Measurements from ENCODE around the gene LSMEM2. TPM values are rescaled to one million over a fixed set of nuclear protein-coding genes. Genes with fewer than 3 reads are reported as not detected.
"Not testable (repeated sequence)": the region's sequence is repeated elsewhere in the genome, so short reads cannot be mapped to it uniquely, and the experiment has no call there.

LSMEM2 gene
- total RNA-seq, 2 donors from 2014 or later, result 0.26 TPM; not detected in 1

DNA sequence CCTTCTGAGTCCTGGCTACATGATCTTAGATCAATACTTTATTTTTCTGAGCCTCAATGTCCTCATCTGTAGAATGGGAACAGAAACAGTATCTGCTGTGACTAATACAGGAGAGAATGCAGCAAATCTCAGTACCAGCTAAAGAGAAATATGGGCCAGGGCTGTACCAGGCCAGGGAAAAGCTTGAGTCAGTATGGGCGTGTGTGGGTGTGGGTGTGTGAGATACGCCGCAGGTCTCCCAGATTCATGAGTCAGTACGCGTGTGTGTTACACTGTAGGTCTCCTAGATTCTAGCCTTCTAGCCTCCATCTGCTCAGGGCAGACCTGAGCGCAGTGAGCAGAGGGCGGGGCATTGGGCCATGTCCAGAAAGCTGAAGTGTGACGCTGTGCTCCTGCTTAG, 27.7 kb upstream of the LSMEM2 start:
- no peaks in the 10 kb centered on the region for H3K27me3 Mint-ChIP-seq (ENCODE audit: low read depth)
- ATAC-seq (replicated peaks in 1 of 2), result peak; percentile 21 to 37
- peak overlapping the region; percentile 29 to 49 for H3K4me3 Mint-ChIP-seq
- H3K27ac Mint-ChIP-seq, result peak overlapping the region; percentile 92
- H3K36me3 Mint-ChIP-seq (ENCODE audit: insufficient read depth in 2 of 2), result peaks cover 8 to 15% of the 10 kb centered on the region in 2 donors
- peak in 1 of 2 donors; percentile 54 for DNase-seq
- H3K9me3 Mint-ChIP-seq, result no peaks in the 10 kb centered on the region
- H3K4me1 Mint-ChIP-seq (ENCODE audit: low read depth), result peaks cover 49% of the 10 kb centered on the region

DNA sequence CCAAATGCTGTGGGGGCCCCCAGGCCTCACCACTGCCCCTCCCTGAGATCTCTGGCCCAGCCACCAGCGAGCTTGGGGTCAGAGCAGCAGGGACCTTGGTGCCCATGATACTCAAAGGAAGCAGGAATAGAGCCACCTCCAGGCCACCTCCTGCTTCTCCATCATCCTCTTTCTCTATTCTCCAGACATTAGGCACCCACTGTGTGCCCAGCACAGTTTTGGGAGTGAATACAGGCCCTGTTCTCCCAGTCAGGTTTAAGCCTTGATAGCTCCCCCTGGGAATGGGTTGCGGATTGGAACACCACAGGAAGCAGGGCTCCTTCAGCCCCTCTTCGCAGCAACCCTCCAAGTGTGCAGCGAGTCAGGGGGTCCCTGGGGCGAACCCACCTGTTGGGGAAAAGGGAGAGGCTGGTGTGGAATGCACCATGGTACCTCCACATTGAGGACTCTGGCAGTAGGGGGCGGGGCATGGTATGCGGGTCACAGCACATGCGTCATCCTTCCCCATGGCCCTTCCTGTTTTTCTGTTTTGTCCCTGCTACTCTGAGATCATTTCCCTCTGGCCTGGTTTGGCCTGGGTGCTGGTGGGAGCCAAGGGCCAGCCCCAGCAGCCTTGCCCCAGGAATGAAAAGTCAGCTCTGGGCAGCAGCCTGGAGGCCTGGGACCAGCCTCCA, 24.2 kb upstream of the LSMEM2 start:
- DNase-seq (no peak), ATAC-seq (replicated peaks in 1 of 2) (no peak)
- peaks cover 39% of the 10 kb centered on the region for H3K4me1 Mint-ChIP-seq (ENCODE audit: low read depth)
- H3K27ac Mint-ChIP-seq, result no peak overlapping the region
- no peak overlapping the region for H3K4me3 Mint-ChIP-seq
- peaks cover 19 to 20% of the 10 kb centered on the region in 2 donors for H3K36me3 Mint-ChIP-seq (ENCODE audit: insufficient read depth in 2 of 2)
- peaks cover 0 to 3% of the 10 kb centered on the region in 2 donors for H3K9me3 Mint-ChIP-seq
- H3K27me3 Mint-ChIP-seq (ENCODE audit: low read depth), result no peaks in the 10 kb centered on the region

DNA sequence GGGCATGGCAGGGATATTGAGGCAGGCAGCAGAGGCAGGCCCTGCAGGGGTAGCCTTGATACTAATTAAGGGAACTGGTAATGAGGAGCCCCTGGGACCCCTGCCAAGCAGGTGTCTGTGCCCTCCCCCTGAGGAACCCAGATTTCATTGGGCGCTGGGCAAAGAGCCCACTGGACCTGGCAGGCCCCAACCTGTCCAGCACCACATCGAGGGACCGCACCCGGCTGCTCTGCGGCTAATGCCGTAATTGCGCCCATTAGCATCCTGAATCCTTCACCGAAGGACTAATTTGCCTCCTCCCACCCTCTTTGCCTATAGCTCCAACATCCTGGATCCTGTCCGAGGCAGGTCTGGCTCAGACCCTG, 23.7 kb upstream of the LSMEM2 start:
- DNase-seq, result no peak
- peaks cover 36% of the 10 kb centered on the region for H3K4me1 Mint-ChIP-seq (ENCODE audit: low read depth)
- no peak overlapping the region for H3K4me3 Mint-ChIP-seq
- H3K27ac Mint-ChIP-seq, result no peak overlapping the region
- H3K36me3 Mint-ChIP-seq (ENCODE audit: insufficient read depth in 2 of 2), result peaks cover 18 to 20% of the 10 kb centered on the region in 2 donors
- ATAC-seq (replicated peaks in 1 of 2), result no peak
- peaks cover 0 to 3% of the 10 kb centered on the region in 2 donors for H3K9me3 Mint-ChIP-seq
- H3K27me3 Mint-ChIP-seq (ENCODE audit: low read depth), result no peaks in the 10 kb centered on the region

DNA sequence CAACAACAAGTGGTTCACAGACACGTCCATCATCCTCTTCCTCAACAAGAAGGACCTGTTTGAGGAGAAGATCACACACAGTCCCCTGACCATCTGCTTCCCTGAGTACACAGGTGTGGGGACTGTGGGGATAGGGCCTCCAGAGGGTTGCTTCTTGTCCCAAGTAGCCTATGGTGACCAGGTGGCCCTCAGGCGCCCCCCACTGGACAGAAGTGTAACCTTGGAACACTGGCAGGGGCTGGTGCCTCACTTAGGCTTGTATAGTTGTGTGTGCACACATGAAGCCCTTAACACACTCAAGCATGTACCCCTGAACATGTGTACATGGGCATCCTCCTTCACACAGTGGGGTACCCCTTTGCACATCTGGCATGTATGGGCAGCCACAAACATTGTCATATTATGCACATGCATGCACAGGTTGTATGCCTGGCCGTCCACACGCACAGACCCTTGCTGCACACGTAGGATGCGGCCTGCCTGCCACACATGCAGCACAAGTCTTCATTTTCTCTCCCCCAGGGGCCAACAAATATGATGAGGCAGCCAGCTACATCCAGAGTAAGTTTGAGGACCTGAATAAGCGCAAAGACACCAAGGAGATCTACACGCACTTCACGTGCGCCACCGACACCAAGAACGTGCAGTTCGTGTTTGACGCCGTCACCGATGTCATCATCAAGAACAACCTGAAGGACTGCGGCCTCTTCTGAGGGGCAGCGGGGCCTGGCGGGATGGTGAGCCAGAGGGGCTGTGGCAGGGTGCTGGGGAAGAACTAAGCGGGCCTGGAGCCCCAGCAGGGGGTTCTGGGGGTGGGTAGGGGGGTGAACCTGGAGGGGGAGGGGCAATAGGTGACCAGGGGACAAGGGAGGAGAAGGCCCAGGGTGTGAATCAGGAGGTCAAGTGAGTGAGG, 21.7 kb upstream of the LSMEM2 start:
- no peaks in the 10 kb centered on the region for H3K27me3 Mint-ChIP-seq (ENCODE audit: low read depth)
- no peak overlapping the region for H3K27ac Mint-ChIP-seq
- H3K36me3 Mint-ChIP-seq (ENCODE audit: insufficient read depth in 2 of 2), result peaks cover 12 to 16% of the 10 kb centered on the region in 2 donors
- H3K4me1 Mint-ChIP-seq (ENCODE audit: low read depth), result peaks cover 22% of the 10 kb centered on the region
- ATAC-seq (replicated peaks in 1 of 2) (no peak), DNase-seq (peak in 1 of 2 donors; percentile 50)
- peaks cover 0 to 3% of the 10 kb centered on the region in 2 donors for H3K9me3 Mint-ChIP-seq
- H3K4me3 Mint-ChIP-seq, result no peak overlapping the region

DNA sequence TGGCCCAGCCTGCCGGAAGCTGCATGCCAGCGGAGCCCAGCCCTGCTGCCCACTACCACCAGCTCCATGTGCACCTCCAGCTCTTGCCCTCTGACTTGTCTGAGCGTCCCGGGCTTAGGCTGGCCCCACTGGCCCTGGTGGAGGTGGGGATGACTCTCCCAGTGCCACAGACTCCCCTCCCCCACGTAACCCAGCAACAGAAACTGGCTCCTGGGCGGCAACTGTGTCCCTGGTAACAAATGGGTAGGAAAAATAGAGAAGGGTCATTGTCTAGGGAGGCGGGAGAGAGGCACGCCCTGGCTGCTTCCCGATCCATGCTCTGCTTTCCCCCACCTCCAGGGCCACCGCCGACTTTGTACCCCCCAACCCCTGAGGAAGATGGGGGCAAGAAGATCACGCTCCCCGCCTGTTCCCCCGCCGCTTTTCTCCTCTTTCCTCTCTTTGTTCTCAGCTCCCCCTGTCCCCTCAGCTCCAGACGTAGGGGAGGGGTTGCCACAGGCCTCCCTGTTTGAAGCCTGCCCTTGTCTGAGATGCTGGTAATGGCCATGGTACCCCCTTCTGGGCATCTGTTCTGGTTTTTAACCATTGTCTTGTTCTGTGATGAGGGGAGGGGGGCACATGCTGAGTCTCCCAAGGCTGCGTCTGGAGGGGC, 20.7 kb upstream of the LSMEM2 start:
- H3K36me3 Mint-ChIP-seq (ENCODE audit: insufficient read depth in 2 of 2), result peaks cover 12 to 16% of the 10 kb centered on the region in 2 donors
- no peak overlapping the region for H3K4me3 Mint-ChIP-seq

DNA sequence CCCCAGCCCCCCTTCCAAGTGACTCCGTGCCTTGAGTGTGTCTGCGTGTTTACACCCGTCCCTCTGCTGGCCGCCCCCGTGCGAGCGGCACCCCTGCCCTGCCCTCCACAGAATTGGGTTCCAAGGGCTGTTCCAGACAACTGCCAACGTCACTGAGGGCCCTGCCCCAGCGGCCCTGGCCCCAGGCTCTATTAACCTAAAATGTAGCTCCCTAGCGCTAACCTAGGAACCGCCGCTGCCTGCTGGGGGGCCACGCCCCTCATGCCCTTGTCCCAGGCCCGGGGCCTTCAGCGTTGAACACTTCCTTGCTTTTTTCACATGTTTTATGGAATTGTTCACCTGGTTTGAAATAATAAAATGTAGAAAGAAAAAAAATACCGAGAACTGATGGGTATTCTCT, 19.9 kb upstream of the LSMEM2 start:
- ATAC-seq (replicated peaks in 1 of 2) (no peak), DNase-seq (no peak)
- Mint-ChIP-seq H3K27me3 (ENCODE audit: low read depth) (no peaks in the 10 kb centered on the region), H3K36me3 (ENCODE audit: insufficient read depth in 2 of 2) (peaks cover 11 to 14% of the 10 kb centered on the region in 2 donors), H3K9me3 (peaks cover 0 to 3% of the 10 kb centered on the region in 2 donors), H3K27ac (no peak overlapping the region), H3K4me3 (peak overlapping the region; percentile 29 to 34), H3K4me1 (ENCODE audit: low read depth) (peaks cover 15% of the 10 kb centered on the region)

More for the DNA sequence above, 20.7 kb upstream of the LSMEM2 start:
- Mint-ChIP-seq H3K27ac (no peak overlapping the region), H3K27me3 (ENCODE audit: low read depth) (no peaks in the 10 kb centered on the region), H3K4me1 (ENCODE audit: low read depth) (peaks cover 22% of the 10 kb centered on the region), H3K9me3 (peaks cover 0 to 3% of the 10 kb centered on the region in 2 donors)
- DNase-seq (no peak), ATAC-seq (replicated peaks in 1 of 2) (no peak)

DNA sequence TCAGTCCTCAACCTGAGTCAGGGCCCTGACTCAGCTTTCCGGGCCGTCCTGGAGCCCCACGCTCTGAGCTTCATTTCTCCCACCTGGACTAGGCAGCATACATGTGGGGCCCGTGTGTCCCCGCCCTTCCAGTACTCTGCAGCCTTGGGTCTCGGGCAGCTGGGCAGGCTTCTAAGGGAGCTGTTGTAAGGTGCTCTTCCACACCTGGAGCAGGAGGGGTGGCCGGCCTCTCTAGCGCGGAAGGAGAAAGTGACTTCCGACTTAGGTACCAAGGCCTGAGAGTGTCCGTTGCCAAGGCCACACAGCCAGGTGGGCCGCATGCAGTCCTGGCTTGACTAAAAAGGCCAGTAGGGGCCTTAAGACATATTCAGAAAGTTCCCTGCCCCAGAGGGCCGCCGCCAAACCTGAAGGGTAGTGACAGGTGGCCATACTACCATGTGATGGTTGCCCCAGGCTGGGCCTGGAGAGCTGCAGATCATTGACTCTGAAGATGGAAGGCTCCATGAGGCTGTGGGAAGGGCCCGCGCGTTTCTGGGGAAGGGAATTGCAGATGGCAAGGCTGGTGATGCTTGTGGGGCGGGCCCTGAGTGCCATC, 19.4 kb upstream of the LSMEM2 start:
- H3K9me3 Mint-ChIP-seq, result peaks cover 0 to 3% of the 10 kb centered on the region in 2 donors
- no peak overlapping the region for H3K27ac Mint-ChIP-seq
- ATAC-seq (replicated peaks in 1 of 2), result peak; percentile 14 to 26
- peak overlapping the region; percentile 56 to 67 for H3K4me3 Mint-ChIP-seq
- peaks cover 15% of the 10 kb centered on the region for H3K4me1 Mint-ChIP-seq (ENCODE audit: low read depth)
- no peaks in the 10 kb centered on the region for H3K27me3 Mint-ChIP-seq (ENCODE audit: low read depth)
- no peak for DNase-seq
- H3K36me3 Mint-ChIP-seq (ENCODE audit: insufficient read depth in 2 of 2), result peaks cover 11 to 14% of the 10 kb centered on the region in 2 donors

DNA sequence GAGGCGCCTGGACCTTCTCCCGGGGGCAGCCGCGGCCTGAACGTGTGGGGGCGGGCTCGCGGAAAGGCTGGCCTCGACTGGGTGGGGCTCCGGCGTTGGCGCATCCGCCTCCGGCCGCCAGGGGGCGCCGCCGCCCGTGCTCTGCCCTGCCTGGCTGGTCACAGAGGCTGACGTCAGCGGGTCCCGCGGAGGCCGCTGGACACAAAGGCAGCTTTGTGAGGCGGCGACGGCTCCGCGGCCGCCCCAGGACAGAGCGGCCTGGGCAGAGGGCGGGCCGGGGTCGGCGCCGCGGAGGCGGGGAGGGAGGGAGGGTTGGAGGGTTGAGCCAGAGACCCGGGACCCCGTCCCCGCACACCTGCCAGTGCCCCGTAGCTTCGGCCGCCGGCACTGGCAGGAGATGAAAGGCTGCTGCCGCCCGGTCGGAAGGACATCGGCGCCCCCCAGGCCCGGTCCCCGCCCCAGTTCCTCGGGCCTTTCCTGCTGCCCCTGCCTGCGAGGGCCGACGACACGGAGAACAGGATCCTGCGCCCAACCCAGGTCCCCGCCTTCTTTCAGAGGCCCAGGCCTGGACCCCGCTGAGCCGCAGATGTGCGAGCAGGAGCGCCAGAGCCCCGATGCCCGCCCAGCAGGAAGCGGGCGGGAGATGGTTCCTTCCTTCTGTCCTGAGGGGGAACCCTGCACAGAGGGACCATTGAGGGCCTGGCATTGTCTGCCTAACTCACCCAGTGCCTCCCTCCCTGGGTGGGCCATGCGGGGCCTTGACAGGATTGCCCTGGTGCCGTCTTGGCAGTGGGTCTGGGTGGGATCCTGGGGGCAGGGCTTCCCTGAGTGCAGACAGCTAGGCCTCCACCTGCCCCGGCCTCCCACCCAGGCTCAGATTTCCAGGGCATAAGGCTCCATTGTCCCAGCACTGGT, 18.6 kb upstream of the LSMEM2 start:
- H3K27ac Mint-ChIP-seq, result no peak overlapping the region

DNA sequence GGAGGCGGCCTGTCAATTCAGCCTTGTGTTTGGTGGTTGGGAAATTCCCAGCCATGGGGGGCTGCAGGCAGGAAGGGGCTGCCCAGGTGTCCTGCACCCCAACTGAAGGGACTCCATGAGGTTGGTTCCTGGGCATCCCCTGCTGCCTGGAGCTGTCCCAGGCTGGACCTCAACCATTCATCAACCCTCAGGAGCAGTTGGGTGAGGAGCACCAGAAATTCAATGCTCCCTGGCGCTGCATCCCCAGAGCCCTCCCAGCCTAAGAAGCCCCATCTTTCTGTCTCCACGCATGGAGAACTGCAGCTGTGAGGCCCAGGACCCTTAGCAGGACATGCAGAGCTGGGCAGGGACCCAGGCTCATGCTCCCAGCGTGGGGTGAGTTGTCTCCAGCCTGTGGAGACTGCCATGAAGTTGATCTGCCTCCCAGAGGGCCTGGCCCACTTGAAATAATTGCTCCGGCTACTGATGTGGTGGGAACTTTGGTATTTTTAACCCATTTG, 17.9 kb upstream of the LSMEM2 start:
- ATAC-seq (replicated peaks in 1 of 2) (no peak), DNase-seq (no peak)
- H3K4me3 Mint-ChIP-seq, result peak overlapping the region; percentile 63 to 67
- peaks cover 0 to 3% of the 10 kb centered on the region in 2 donors for H3K9me3 Mint-ChIP-seq
- H3K27ac Mint-ChIP-seq, result no peak overlapping the region
- H3K27me3 Mint-ChIP-seq (ENCODE audit: low read depth), result peaks cover 6% of the 10 kb centered on the region
- H3K36me3 Mint-ChIP-seq (ENCODE audit: insufficient read depth in 2 of 2), result peaks cover 11 to 14% of the 10 kb centered on the region in 2 donors
- peaks cover 15% of the 10 kb centered on the region for H3K4me1 Mint-ChIP-seq (ENCODE audit: low read depth)

More for the DNA sequence above, 18.6 kb upstream of the LSMEM2 start:
- peaks cover 11 to 14% of the 10 kb centered on the region in 2 donors for H3K36me3 Mint-ChIP-seq (ENCODE audit: insufficient read depth in 2 of 2)
- peaks cover 0 to 3% of the 10 kb centered on the region in 2 donors for H3K9me3 Mint-ChIP-seq
- ATAC-seq (replicated peaks in 1 of 2) (peak; percentile 96), DNase-seq (peak; percentile 90 to 96)
- H3K4me1 Mint-ChIP-seq (ENCODE audit: low read depth), result peaks cover 15% of the 10 kb centered on the region
- H3K4me3 Mint-ChIP-seq, result peak overlapping the region; percentile 63 to 67
- no peaks in the 10 kb centered on the region for H3K27me3 Mint-ChIP-seq (ENCODE audit: low read depth)

DNA sequence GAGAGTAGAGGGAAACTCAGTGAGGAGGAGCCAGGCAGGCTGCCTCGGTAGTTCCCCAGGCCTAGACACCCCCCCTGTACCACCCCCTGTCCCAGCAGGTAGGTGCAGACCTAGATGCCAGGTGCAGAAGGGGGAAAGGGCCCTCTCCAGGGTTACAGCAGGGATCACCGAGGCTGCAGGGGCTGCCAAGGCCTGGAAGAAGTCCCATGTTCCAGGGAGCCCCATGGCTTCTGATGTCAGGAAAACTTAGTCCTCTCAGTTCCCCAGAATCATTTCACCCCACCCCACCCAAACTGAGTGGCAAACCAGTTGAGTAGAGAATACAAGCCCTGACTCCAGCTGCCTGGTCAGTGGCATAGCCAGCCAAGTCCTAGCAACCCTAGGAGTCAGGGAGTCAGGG, 17.4 kb upstream of the LSMEM2 start:
- no peak for ATAC-seq (replicated peaks in 1 of 2)
- DNase-seq, result no peak
- Mint-ChIP-seq H3K9me3 (peaks cover 0 to 3% of the 10 kb centered on the region in 2 donors), H3K4me1 (ENCODE audit: low read depth) (peaks cover 15% of the 10 kb centered on the region), H3K36me3 (ENCODE audit: insufficient read depth in 2 of 2) (peaks cover 10 to 13% of the 10 kb centered on the region in 2 donors), H3K27me3 (ENCODE audit: low read depth) (peaks cover 10% of the 10 kb centered on the region), H3K27ac (no peak overlapping the region), H3K4me3 (peak overlapping the region in 1 of 2 donors; percentile 67)

DNA sequence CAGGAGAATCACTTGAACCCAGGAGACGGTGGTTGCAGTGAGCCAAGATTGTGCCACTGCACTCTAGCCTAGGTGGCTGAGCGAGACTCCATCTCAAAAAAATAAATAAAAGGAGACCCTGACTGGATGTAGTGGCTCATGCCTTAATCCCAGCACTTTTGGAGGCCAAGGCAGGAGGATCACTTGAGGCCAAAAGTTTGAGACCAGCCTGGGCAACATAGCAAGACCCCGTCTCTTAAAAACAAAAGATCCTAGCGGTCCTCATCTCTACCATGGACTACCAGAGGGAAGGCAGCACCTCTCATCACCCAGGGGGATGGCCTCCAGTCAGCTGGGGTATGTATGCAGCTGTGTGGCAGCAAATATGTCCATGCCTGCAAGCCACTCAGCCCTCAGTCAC, 16.7 kb upstream of the LSMEM2 start:
- not testable (repeated sequence) for H3K36me3 Mint-ChIP-seq (ENCODE audit: insufficient read depth in 2 of 2); H3K4me3 Mint-ChIP-seq; H3K9me3 Mint-ChIP-seq; H3K27ac Mint-ChIP-seq; ATAC-seq (replicated peaks in 1 of 2); DNase-seq
- Mint-ChIP-seq H3K27me3 (ENCODE audit: low read depth) (peaks cover 17% of the 10 kb centered on the region), H3K4me1 (ENCODE audit: low read depth) (peaks cover 13% of the 10 kb centered on the region)

DNA sequence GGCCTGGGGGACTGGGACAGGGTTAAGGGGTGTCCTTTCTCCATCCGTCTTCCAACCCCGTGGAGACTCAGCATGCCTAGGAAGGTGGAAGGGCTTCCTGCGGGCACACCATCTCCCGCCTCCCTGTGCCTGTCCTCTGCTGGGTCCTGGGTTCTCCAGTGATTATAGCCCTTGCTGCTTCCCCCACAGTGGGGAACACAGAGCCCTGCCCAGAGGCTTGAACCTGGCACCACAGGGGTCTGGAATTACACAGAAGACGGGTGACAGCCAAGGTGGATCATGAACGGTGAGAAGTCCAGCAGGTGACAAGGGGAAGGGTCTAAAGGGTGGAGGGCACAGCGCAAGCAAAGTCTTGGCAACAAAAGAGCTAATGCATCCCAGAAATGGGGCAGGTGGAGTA, 16.1 kb upstream of the LSMEM2 start:
- H3K4me1 Mint-ChIP-seq (ENCODE audit: low read depth), result peaks cover 11% of the 10 kb centered on the region
- no peaks in the 10 kb centered on the region for H3K9me3 Mint-ChIP-seq
- no peak for ATAC-seq (replicated peaks in 1 of 2)
- peaks cover 17% of the 10 kb centered on the region for H3K27me3 Mint-ChIP-seq (ENCODE audit: low read depth)
- H3K4me3 Mint-ChIP-seq, result no peak overlapping the region
- no peak overlapping the region for H3K27ac Mint-ChIP-seq
- no peak for DNase-seq
- H3K36me3 Mint-ChIP-seq (ENCODE audit: insufficient read depth in 2 of 2), result peaks cover 0 to 4% of the 10 kb centered on the region in 2 donors
